Left lung (tissue), 10 donors: ENCODE results near the gene DOCK10. TPM values are rescaled to one million over a fixed set of nuclear protein-coding genes. Genes with fewer than 3 reads are reported as not detected.
A peak's percentile ranks its signal among the peaks of the same experiment; 100 is the strongest.

ENCODE experiments used
- ATAC-seq: fragments of 200-7000 bp; cut with Tn5 transposase; one replicate; pipeline ENCODE4 v1.9.1; 2020; ENCODE audit warnings: moderate library complexity
- DNase-seq, 4 donors: peaks; one replicate each; pipeline ENCODE4 v3.0.0-alpha.2; 2013 to 2020
- H3K27ac ChIP-seq, 2 donors: fragments of 200-600 bp; sonication (generic) in 1 of 2; one replicate each; pipeline versions ENCODE4 v1.5.0 to v1.8.0; 2020 to 2021
- H3K27me3 ChIP-seq, 2 donors: fragments of 200-600 bp; sonication (generic) in 1 of 2; one replicate each; pipeline versions ENCODE4 v1.5.0 to v1.8.0; 2020 to 2021
- H3K36me3 ChIP-seq, 2 donors: fragments of 200-600 bp; sonication (generic) in 1 of 2; one replicate each; pipeline versions ENCODE4 v1.5.0 to v1.8.0; 2020 to 2021
- H3K4me1 ChIP-seq, 2 donors: fragments of 200-600 bp; one replicate each; pipeline ENCODE4 v1.8.0; 2021
- H3K4me3 ChIP-seq, 2 donors: fragments of 200-600 bp; sonication (generic) in 1 of 2; one replicate each; pipeline versions ENCODE4 v1.5.0 to v1.8.0; 2020 to 2021; ENCODE audit warnings: mild to moderate bottlenecking in 1 of 2
- H3K9me3 ChIP-seq, 2 donors: fragments of 200-600 bp; sonication (generic) in 1 of 2; one replicate each; pipeline versions ENCODE4 v1.5.0 to v1.8.0; 2020 to 2021
- intact Hi-C, 2 donors: fragments of 100-400 bp; cut with DNase I; formaldehyde crosslinking; loops; one replicate each; pipeline versions ENCODE4 v1.11.2 to v1.14.2; 2022
- polyA plus RNA-seq, 6 donors: library from polyadenylated mRNA; unstranded; fragments of 120-200 nt; gene quantifications; one replicate each; pipeline ENCODE4 v1.2.1, GENCODE V29; 2013; ENCODE audit not compliant: insufficient read length in 6 of 6
- total RNA-seq, 2 donors: library from RNA; stranded (reverse); fragmentation: NEBNext Ultra II Directional; extraction: Animal tissue kit (Norgen Biotek cat#: 25700); gene quantifications; one replicate each; pipeline ENCODE4 v1.2.1, GENCODE V29; 2021
- TF ChIP-seq, protein P1 (sequence below), 2 donors: fragments of 200-600 bp; sonication (generic) in 1 of 2; IDR thresholded peaks; one replicate each; pipeline versions ENCODE4 v1.5.0 to v1.8.0; 2021; ENCODE audit warnings: antibody characterized with exemption in 2 of 2
- donor health status: DM: no; HTN: yes; CAD: no.
- donor health status: DM: no; HTN: no; CAD: no.

DOCK10 gene
- total and polyA plus RNA-seq, 8 donors = 17.8 to 55.9 (median 45.6) TPM

- H3K4me3 ChIP-seq = no peak overlapping the region
- DNase-seq (peak in 2 of 4 donors; percentile 43 to 65), ATAC-seq (no peak)
- H3K27me3 ChIP-seq = no peaks in the 10 kb centered on the region
- no peaks in the 10 kb centered on the region for H3K9me3 ChIP-seq
- no peak overlapping the region for H3K27ac ChIP-seq
- intact Hi-C loops = no loop called here
- H3K4me1 ChIP-seq = peaks cover 0 to 3% of the 10 kb centered on the region in 2 donors
- TF ChIP-seq, protein P1, sequence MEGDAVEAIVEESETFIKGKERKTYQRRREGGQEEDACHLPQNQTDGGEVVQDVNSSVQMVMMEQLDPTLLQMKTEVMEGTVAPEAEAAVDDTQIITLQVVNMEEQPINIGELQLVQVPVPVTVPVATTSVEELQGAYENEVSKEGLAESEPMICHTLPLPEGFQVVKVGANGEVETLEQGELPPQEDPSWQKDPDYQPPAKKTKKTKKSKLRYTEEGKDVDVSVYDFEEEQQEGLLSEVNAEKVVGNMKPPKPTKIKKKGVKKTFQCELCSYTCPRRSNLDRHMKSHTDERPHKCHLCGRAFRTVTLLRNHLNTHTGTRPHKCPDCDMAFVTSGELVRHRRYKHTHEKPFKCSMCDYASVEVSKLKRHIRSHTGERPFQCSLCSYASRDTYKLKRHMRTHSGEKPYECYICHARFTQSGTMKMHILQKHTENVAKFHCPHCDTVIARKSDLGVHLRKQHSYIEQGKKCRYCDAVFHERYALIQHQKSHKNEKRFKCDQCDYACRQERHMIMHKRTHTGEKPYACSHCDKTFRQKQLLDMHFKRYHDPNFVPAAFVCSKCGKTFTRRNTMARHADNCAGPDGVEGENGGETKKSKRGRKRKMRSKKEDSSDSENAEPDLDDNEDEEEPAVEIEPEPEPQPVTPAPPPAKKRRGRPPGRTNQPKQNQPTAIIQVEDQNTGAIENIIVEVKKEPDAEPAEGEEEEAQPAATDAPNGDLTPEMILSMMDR (IDR thresholded peaks at IDR 0.05) = no peak
- H3K36me3 ChIP-seq = peaks cover 0 to 74% of the 10 kb centered on the region in 2 donors
Observed at GRCh38 chr2:224847381-224847780, 194.9 kb downstream of the DOCK10 start.

GRCh38 chr2:224846686-224847085 lies 195.6 kb downstream of the DOCK10 start:
- H3K36me3 ChIP-seq = peaks cover 0 to 74% of the 10 kb centered on the region in 2 donors
- no peaks in the 10 kb centered on the region for H3K27me3 ChIP-seq
- H3K9me3 ChIP-seq = no peaks in the 10 kb centered on the region
- TF ChIP-seq, protein P1 (IDR thresholded peaks at IDR 0.05) = no peak
- no peak overlapping the region for H3K4me3 ChIP-seq
- intact Hi-C loops = no loop called here
- H3K4me1 ChIP-seq = peaks cover 0 to 3% of the 10 kb centered on the region in 2 donors
- ATAC-seq (no peak), DNase-seq (peak in 2 of 4 donors; percentile 23 to 48)
- H3K27ac ChIP-seq = no peak overlapping the region

DNA sequence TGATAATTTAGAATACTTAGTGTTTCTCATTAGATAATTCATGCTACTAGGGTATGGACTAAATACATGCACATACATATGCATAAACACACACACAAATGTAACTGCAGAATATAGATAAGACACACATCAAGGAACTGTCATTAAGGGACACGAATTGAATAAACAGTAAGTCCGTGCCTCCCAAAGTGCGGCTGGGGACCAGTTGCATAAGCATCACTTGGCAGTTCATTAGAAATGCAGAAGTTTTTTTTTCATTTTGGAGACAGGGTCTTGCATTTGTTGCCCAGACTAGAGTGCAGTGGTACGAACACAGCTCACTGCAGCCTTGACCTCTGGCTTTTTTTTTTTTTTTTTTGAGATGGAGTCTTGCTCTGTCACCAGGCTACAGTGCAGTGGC lies 196.1 kb downstream of the DOCK10 start:
- intact Hi-C loops = no loop called here
- no peak overlapping the region for H3K4me3 ChIP-seq
- TF ChIP-seq, protein P1 (IDR thresholded peaks at IDR 0.05) = no peak
- no peak for ATAC-seq
- H3K27me3 ChIP-seq = no peaks in the 10 kb centered on the region
- peaks cover 0 to 3% of the 10 kb centered on the region in 2 donors for H3K4me1 ChIP-seq
- H3K9me3 ChIP-seq = no peaks in the 10 kb centered on the region
- H3K36me3 ChIP-seq = peaks cover 0 to 76% of the 10 kb centered on the region in 2 donors
- DNase-seq = no peak
- H3K27ac ChIP-seq = no peak overlapping the region

DNA sequence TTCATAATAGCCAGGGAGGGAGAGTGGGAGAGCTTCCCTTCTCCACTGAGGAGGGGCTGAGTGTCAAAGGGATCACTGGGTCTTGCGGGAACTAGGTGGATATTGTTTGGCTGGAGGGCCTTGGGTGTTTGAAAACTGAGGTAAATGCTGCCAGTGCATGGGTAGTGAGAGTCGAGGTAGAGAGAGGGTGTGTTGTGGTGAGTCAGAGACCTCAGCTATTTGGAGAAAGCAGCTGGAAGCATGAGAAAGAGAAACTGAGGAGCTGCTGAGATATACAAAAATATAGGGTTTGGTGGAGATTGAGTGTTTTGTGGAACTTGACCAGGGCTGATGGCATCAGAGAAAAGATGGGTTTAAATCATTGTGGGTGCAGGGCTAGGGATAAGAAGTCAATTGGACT lies 199.1 kb downstream of the DOCK10 start:
- Histone ChIP-seq H3K27me3 (no peaks in the 10 kb centered on the region), H3K9me3 (peaks cover 0 to 2% of the 10 kb centered on the region in 2 donors), H3K27ac (no peak overlapping the region), H3K4me3 (no peak overlapping the region), H3K4me1 (no peaks in the 10 kb centered on the region), H3K36me3 (peaks cover 0 to 64% of the 10 kb centered on the region in 2 donors)
- intact Hi-C loops = no loop called here
- TF ChIP-seq, protein P1 (IDR thresholded peaks at IDR 0.05) = no peak
- DNase-seq (no peak), ATAC-seq (no peak)

DNA sequence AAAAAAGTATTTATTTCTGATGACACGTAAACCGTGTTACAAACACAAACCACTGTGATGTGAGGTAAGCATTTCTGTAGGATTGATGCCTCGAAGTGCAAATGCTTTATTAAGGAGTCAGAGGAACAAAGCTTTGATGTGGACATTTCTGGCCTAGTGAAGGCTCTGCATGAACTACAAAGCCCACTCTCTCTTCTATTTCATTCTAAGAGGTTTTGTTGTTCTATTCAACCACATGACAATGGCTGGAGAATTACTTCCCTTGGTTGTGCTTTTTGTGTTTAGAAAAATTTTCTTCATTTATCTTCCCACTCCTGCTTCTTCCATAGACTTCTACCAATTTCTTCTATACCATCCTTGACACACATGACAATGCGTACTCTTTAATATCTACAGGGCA lies 200.4 kb downstream of the DOCK10 start:
- Histone ChIP-seq H3K27me3 (no peaks in the 10 kb centered on the region), H3K36me3 (peaks cover 0 to 52% of the 10 kb centered on the region in 2 donors), H3K9me3 (peaks cover 0 to 2% of the 10 kb centered on the region in 2 donors), H3K4me1 (no peaks in the 10 kb centered on the region), H3K4me3 (no peak overlapping the region), H3K27ac (no peak overlapping the region)
- TF ChIP-seq, protein P1 (IDR thresholded peaks at IDR 0.05) = no peak
- intact Hi-C loops = no loop called here
- DNase-seq (no peak), ATAC-seq (no peak)
